Measurements from ENCODE around the gene LUC7L.
"Not testable (repeated sequence)": the region's sequence is repeated elsewhere in the genome, so short reads cannot be mapped to it uniquely, and the experiment has no call there.

LUC7L gene

DNA sequence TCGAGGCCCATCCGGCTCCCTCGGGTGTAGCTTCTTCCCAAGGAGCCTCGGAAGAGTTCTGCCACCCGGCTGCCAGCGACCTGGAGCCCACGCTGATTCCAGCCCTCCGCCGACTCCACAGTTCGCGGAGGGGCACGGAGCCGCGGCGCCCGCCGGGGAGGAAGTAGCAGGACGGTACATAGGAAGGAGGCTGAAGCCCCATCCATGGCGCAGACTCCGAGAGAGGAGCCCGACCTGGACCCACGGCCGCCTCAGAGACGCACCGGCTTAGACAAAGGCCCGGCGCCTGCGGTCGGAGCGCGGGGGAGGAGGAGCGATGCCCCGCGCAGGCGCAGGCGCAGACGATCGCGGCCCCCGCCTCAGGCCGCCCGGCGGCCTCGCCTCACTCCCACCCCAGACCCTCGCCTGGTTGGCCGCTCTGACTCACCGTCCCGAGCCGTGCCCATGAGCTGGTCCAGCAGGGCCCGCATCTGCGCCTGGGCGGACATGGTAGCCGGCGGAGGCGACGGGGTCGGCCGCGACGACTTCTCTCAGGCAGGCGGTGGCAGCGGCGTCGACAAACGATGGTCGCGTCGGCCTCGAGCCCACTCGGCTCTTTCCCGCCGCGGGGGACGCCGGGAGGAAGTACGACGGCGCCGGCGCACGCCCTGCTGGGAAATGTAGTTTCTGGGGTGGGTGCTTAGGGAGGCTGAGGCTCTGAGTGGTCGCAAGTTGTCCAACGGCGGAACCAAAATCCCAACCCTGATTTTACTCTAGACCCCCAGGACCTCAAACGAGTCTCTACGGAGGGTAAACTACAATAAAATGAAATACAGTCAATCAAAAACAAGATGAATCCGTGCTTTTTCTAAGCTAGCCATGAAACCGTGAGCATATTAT, at the start of gene LUC7L:
Gene LUC7L (minus strand): TSS at position 598 of the 879 bp plus-strand sequence. CDS start 110 bp downstream, at position 488.
- peak; percentile 55 to 62 for DNase-seq (ENCODE audit: low read depth in 2 of 2)

- no peak for DNase-seq (ENCODE audit: low read depth in 2 of 2)
Observed at GRCh38 chr16:278863-279366, 49.7 kb upstream of the LUC7L start.

- no peak for DNase-seq (ENCODE audit: low read depth in 2 of 2)
Observed at GRCh38 chr16:276426-277077, 47.3 kb upstream of the LUC7L start.

GRCh38 chr16:275786-276232, 46.6 kb upstream of the LUC7L start, which contains the start of gene RGS11:
TSS of gene RGS11 (minus strand) at chr16:275944. CDS start at chr16:275911, 33 bp downstream.
- no peak for DNase-seq (ENCODE audit: low read depth in 2 of 2)

DNA sequence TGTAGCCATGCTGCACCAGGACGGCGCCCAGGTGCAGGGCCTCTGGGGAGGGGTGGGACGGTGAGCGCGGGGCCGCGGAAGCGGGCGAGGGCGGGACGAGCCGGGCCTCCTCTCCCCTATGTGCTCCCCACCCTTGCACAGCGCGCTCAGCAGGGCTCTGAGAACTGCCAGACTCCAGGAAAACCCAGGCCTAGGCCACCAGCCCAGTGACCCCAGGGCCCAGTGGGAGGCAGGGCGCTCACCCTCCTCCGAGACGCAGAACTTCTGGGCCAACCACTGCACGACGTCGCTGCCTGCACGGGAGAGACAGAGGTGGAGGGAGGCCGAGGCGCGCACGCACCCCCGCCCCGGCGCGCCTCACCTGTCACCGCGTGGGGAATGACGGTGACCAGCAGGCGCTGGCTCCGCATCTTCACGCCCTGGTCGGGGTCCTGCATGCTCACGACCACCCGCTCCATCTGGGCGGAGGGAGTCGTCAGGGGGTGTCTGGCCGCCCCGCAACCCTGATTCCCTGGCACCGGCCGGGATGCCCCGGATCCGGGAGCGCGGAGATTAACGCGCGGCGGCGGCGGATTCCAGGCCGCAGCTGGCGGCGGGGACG, 45.9 kb upstream of the LUC7L start:
- DNase-seq (ENCODE audit: low read depth in 2 of 2), result no peak

DNA sequence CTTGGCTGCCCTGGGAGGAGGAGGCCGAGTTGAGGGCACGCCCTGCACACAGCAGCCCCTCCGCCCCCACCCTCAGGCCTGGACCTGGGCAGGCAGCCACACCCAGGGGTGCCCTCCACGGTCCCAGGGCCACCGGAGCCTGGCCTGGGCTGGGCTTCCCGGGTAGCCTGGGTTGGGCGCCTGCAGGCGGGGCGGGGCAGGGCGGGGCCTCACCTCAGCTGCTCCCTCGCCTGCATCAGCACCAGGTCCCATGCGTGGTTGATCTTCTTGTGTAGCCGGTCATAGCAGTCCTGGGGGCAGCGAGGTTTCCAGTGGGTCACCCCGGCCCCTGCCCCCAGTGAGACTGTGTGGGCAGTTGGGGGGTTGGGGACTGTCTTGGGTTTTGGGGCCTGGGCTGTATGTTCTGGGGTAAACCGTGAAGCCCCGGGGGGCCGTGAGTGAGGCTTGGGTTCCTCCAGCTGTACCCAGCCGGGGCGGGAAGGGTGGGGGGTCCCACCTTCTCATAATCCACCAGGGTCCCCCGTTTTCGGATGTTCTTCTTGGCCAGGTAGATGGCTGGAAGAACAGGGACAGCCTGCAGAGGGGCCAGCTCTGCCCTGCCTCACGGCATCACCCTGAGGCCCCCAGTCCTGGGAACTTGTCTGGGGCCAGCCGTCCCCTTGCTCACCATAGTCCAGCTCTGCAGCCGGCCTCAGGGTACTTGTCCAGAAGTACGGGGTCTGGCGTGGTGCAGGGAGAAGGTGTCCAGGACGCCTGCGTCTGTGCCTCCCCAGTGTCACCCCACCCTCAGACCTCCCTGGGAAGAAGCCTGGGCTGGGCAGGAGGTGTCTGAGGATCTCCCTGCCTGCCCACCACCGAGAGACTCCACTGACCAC, 44.5 kb upstream of the LUC7L start:
- DNase-seq (ENCODE audit: low read depth in 2 of 2), result no peak

DNA sequence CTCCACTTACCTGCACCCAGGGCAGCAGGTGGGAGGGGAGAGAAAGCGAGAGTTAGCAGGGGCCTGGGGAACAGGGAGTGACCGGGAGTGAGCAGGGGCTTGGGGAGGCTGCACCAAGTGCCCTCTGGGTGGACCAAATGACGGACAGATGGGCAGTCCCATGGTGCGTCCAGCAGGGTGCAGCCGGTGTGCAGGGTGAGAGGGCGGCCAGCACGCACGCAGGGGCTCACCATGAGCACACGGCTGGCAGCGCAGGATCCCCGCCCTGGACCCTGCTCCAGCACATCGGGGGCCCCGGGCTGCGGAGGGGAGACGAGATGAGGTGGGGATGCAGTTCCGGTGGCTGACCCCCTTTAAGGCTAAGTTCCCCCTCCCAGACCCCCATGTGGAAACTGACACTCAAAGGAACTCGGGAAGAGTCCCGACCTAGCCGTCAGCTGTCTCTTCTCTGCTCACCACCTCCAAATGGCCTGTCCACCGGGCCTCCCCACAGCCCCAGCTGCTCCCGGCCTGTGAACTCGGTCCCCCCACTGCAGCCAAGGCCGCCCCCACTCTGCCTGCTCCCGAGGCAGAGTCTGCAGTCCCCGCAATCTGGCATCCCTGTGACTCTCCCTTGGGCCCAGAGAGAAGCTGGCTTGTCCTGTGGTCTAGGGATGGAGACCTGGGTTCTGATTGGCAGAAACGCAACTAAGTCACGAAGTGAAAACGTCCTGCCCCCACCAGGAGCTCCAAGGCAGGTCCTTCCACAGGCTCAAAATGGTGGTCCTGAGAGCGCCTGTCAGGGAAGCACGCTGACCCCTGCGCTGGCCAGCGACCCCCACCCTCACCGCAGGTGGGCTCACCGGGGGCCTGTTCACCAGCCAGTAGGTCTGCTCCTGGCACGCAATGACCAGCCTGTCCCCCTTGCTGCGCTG, 43.6 kb upstream of the LUC7L start:
- DNase-seq (ENCODE audit: low read depth in 2 of 2), result no peak

GRCh38 chr16:270381-271255, 41.4 kb upstream of the LUC7L start:
- DNase-seq (ENCODE audit: low read depth in 2 of 2), result no peak

DNA sequence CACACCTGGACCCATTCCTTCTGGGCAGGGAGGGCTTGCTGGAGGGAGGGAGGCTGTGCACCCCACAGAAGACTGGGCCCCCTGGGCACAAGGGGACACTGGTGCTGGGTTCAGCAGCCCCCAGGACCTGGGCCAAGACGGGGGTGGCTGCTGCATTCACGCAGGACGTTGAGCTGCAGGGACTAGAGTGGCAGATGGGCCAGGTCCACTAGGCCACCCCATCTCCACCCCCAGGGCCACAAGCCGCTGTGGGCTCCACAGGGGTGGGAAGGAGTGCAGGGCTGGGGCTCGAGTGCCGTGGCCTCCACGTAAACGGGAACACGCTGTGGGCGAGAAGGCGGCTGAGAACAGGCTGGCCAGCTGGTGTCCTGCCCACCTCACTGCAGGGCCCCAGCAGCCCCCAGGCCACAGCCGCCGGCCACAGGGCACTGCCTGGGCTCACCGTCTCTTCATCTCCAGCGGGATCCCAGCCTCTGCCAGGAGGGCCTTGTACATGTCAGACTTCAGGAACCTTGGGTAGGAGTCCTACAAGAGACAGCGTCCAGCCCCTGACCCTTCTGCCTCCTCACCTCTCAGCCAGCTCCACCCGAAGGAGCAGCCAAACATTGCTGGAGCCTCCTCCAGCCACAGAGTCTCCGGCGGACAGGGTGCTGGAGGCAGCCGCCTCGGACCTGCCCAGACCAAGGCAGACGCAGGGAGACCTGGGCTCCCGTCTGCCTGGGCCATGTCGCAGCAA, 40.0 kb upstream of the LUC7L start:
- DNase-seq (ENCODE audit: low read depth in 2 of 2), result no peak

- no peak for DNase-seq (ENCODE audit: low read depth in 2 of 2)
Observed at GRCh38 chr16:268141-269053, 39.1 kb upstream of the LUC7L start.

DNA sequence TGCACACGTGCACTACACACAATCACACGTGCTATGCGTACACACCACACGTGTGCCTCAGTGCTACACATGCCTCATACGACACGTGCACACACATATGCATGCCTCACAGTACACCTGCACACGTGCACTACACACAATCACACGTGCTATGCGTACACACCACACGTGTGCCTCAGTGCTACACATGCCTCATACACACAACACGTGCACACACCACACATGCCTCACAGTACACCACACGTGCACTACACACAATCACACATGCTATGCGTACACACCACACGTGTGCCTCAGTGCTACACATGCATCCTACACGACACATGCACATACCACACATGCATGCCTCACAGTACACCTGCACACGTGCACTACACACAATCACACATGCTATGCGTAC, 38.3 kb upstream of the LUC7L start:
- DNase-seq (ENCODE audit: low read depth in 2 of 2), result not testable (repeated sequence)

DNA sequence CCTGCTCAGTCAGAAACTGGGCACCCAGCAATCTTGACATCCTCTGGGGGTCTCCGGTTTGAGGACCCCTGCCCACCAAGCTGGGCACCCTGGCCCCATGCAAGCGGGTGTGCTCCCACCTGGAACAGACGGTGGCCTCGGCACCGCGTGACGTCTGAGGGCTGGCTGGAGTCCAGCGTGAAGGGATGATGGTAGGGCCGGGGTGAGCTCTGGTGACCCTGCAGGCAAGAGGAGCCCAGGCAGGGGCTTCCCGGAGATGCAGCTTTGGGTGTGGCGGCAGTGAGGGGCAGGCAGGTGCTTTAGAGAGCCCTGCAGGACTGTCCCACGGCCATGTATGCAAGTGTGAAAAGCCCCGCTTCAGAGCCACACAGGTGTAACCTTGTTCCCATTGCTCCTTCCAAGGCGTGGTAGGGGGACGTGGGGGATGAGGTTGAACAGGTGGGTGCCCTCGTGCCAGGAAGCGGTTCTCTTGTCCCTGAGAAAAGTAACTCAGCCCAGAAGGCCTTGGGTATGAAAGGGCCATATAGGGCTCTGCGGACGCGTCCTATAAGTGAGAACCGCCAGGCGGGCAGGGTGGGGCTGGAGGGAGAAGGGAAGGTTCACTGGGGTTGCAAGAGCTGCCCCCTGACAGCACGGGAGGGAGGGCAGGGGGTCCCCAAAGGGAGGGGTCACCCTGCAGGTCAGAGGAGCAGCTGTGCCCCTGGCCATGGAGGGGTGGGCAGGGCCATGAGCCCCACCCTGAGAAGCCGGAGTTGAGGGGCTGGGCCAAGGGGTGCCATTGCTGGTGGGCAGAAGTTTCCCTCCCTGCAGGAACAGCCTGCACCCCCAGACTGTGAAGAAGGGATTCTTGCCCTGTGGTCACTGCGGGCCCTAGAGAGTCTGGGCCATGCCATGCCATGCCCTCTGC, 37.3 kb upstream of the LUC7L start:
- DNase-seq (ENCODE audit: low read depth in 2 of 2), result no peak

- DNase-seq (ENCODE audit: low read depth in 2 of 2), result no peak
Observed at GRCh38 chr16:265711-266110, 36.5 kb upstream of the LUC7L start.

DNA sequence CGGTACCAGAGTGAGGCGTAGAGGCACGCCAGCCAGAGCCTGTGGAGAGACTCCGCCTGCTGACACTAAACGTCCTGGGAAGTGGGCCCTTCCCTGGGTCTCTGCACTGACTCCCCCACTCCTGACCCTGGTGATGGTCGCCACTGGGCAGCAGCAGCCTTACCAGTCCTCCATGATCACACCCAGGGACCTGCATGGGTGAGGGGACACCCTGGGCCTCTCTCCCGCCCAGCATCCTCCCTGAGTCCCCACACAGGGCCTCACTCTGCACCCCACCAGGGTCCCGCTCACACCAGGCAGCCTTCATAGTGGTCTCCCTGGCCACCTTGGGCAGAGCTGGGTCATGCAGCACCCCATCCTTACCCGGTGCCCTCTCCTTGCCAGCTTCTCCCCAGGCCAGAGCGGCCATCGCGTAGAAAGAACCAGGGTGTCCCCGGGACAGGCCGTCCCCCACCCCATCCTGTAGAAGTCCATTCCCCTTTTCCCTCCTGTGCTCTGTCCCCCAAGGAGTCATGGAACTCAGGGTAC, 35.8 kb upstream of the LUC7L start:
- no peak for DNase-seq (ENCODE audit: low read depth in 2 of 2)

GRCh38 chr16:264440-264951, 35.2 kb upstream of the LUC7L start:
- DNase-seq (ENCODE audit: low read depth in 2 of 2), result no peak

GRCh38 chr16:263944-264343, 34.7 kb upstream of the LUC7L start:
- DNase-seq (ENCODE audit: low read depth in 2 of 2), result no peak

Measured in fibroblast of skin of left biceps (primary cell).